Activated CD4-positive, alpha-beta memory T cell treated with anti-CD3 and anti-CD28 coated beads for 36 hours (primary cell): Measurements from ENCODE around the gene SLC9C1. TPM values are rescaled to one million over a fixed set of nuclear protein-coding genes. Genes with fewer than 3 reads are reported as not detected.

Experiments used
- CTCF ChIA-PET: fragments of 350-600 bp; sonication (Branson Sonifier 250); formaldehyde crosslinking; loops from one replicate; lab custom pipeline; 2021; ENCODE audit warnings: antibody characterized with exemption, inconsistent platforms; lab: Charles Lee
- POLR2A ChIA-PET: fragments of 350-600 bp; sonication (Branson Sonifier 250); formaldehyde crosslinking; loops from one replicate; lab custom pipeline; 2021; ENCODE audit warnings: antibody characterized with exemption; lab: Charles Lee
- DNase-seq: peaks from one replicate; pipeline ENCODE4 v3.0.0-alpha.2; 2020
- H3K27ac Mint-ChIP-seq: one replicate; pipeline ENCODE4 v1.8.0; 2021; ENCODE audit warnings: mixed read lengths
- H3K27me3 Mint-ChIP-seq: one replicate; pipeline ENCODE4 v1.8.0; 2021; ENCODE audit warnings: mixed read lengths
- H3K36me3 Mint-ChIP-seq: one replicate; pipeline ENCODE4 v1.8.0; 2021; ENCODE audit warnings: mixed read lengths
- H3K4me1 Mint-ChIP-seq: one replicate; pipeline ENCODE4 v1.8.0; 2021; ENCODE audit warnings: low read depth, mixed read lengths
- H3K4me3 Mint-ChIP-seq: one replicate; pipeline ENCODE4 v1.8.0; 2021; ENCODE audit warnings: mild to moderate bottlenecking, mixed read lengths
- H3K9me3 Mint-ChIP-seq: one replicate; pipeline ENCODE4 v1.8.0; 2021; ENCODE audit warnings: mixed read lengths
- intact Hi-C: fragments of 100-400 bp; cut with micrococcal nuclease; formaldehyde crosslinking; loops from one replicate; pipeline ENCODE4 v1.15.1; 2023
- total RNA-seq, 2 experiments: library from RNA; stranded (reverse); gene quantifications; one replicate each; pipeline ENCODE4 v1.2.3, GENCODE V29; 2021

Gene SLC9C1
- total RNA-seq, 2 experiments from 2014 or later, result not detected

GRCh38 chr3:112333002-112333380, 39.0 kb upstream of the SLC9C1 start, which contains the start of gene CD200:
Gene CD200 (plus strand): TSS chr3:112333156. CDS start chr3:112333213, 57 bp downstream.
- Mint-ChIP-seq H3K9me3 (no peaks in the 10 kb centered on the region), H3K4me3 (peak within 1 kb of the TSS; percentile 87), H3K36me3 (peaks cover 14% of the 10 kb centered on the region), H3K4me1 (peaks cover 46% of the 10 kb centered on the region), H3K27ac (peak within 1 kb of the TSS; percentile 88), H3K27me3 (no peaks in the 10 kb centered on the region)
- POLR2A ChIA-PET, result interaction anchor here (0.8 to 3.0 kb wide), 9 partner anchors 13 to 228 kb away, joined by 3 to 13 read pairs (median 5); partner anchors contain the start of genes ATG3, BTLA and SLC35A5
- CTCF ChIA-PET, result interaction anchor here (0.7 to 3.6 kb wide), 22 partner anchors 13 to 616 kb away, joined by 3 to 44 read pairs (median 4); partner anchors contain the start of genes ATG3, BTLA, GCSAM and SLC35A5
- intact Hi-C loops, result loop anchor here (1.0 to 10.0 kb wide), 5 partner anchors 36 to 642 kb away; partner anchors contain the start of genes CD200R1, GCSAM and SLC35A5
- DNase-seq, result peak; percentile 71

DNA sequence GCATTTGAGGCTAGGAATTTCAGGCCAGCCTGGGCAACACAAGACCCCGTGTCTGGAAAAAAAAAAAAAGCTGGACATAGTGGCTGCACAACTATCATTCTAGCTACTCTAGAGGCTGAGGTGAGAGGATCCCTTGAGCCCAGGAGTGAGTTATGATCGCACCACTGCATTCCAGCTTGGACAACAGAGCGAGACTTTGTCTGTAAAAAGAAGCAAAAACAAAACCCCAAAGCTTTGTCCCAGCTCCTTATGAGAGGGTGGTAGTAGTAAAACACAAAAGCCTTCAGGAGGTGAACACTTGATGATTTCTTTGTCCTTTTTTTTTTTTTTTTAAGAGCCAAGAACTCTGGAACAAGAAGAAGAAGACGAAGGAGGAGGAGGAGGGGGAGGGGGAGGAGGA, 37.8 kb upstream of the SLC9C1 start:
- H3K27ac Mint-ChIP-seq, result no peak overlapping the region
- H3K9me3 Mint-ChIP-seq, result no peaks in the 10 kb centered on the region
- intact Hi-C loops, result loop anchor here (2.0 to 10.0 kb wide), 4 partner anchors 35 to 643 kb away; partner anchors contain the start of genes CD200R1, GCSAM and SLC35A5
- POLR2A ChIA-PET, result interaction anchor here (3.0 kb wide), 1 partner anchor 168 kb away, joined by 13 read pairs; the partner anchor contains the start of gene BTLA
- peaks cover 37% of the 10 kb centered on the region for H3K4me1 Mint-ChIP-seq
- peak overlapping the region; percentile 87 for H3K4me3 Mint-ChIP-seq
- H3K27me3 Mint-ChIP-seq, result no peaks in the 10 kb centered on the region
- no peak for DNase-seq
- CTCF ChIA-PET, result interaction anchor here (0.7 to 3.6 kb wide), 4 partner anchors 12 to 220 kb away, joined by 3 to 44 read pairs (median 4); no protein-coding TSS in a partner anchor
- H3K36me3 Mint-ChIP-seq, result peaks cover 11% of the 10 kb centered on the region

DNA sequence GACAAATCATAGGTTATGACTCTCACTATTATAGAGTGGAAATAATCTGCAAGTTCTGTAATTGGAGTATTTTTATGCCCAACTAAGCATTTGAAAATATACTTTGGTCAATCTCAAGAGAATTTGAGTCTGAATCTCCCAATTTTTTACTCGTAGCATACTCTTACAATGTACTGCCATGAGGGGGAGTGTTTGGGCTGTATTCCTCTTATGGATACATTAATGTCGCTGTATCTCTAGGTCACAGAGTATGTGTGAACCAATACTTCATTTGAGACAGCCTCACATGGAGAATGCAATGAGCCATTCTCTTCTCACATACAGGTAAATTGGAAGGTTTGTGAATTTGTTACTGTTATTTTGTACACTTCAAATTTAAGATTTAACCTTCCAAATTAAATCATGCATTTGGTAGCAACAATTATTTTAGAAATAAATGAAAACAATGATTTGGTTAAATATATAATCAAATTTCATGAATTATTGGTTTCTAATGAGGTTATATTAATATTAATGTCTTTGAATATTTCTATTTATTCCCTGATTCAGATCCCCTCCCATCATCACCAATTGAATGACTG, 33.4 kb upstream of the SLC9C1 start:
- Mint-ChIP-seq H3K36me3 (no peaks in the 10 kb centered on the region), H3K4me1 (peaks cover 5% of the 10 kb centered on the region), H3K4me3 (no peak overlapping the region), H3K9me3 (no peaks in the 10 kb centered on the region), H3K27ac (no peak overlapping the region), H3K27me3 (peaks cover 5% of the 10 kb centered on the region)
- POLR2A ChIA-PET, result no interaction called here
- CTCF ChIA-PET, result interaction anchor here (0.6 to 2.6 kb wide), 10 partner anchors 24 to 206 kb away, joined by 3 to 15 read pairs (median 6); partner anchors contain the start of gene SLC9C1
- intact Hi-C loops, result loop anchor here (1.0 to 2.0 kb wide), 4 partner anchors 110 to 215 kb away; no protein-coding TSS in a partner anchor
- DNase-seq, result no peak

DNA sequence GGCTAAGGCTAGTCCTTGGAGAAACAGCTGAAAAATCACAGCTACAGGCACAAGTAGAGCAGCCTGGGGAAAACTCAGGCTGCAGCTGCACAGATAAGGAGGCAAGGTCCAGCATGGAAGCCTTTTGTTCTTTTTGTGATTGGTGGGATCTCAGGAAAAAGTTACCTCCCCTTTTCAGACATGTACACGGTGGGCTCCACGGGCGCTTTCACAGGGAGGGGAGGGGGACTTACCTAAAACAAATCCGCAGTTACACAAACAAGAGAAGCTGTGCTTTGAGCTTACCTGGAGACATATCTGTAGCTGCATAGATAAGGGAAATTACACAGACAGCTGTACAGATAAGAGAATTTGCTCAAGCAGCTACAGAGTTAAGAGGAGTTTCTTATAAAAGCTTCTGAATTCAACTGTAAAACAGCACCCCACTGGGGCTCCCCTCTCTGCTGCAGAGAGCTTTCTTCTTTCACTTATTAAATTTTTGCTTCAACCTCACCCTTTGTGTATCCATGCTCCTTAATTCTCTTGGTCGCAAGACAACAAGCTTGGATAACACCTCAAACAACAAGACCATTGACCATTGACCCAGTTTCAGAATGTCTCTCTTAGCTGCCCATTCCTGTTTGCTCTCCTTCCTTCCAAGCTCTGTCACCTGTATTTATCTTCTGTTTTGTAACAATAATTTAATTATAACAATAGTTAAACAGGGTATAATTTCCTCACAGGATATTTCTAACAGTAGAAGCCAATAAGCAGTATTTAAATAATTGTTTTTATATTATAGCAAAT, 28.0 kb upstream of the SLC9C1 start:
- Mint-ChIP-seq H3K27ac (no peak overlapping the region), H3K4me3 (no peak overlapping the region), H3K27me3 (peaks cover 5% of the 10 kb centered on the region), H3K36me3 (no peaks in the 10 kb centered on the region), H3K9me3 (no peaks in the 10 kb centered on the region), H3K4me1 (no peaks in the 10 kb centered on the region)
- ChIA-PET POLR2A (no interaction called here), CTCF (interaction anchor here (0.7 to 4.7 kb wide), 6 partner anchors 29 to 211 kb away, joined by 3 to 20 read pairs (median 5); partner anchors contain the start of gene SLC9C1)
- intact Hi-C loops, result no loop called here
- DNase-seq, result no peak

GRCh38 chr3:112320691-112321090, 26.7 kb upstream of the SLC9C1 start:
- intact Hi-C loops, result no loop called here
- Mint-ChIP-seq H3K27me3 (peaks cover 5% of the 10 kb centered on the region), H3K9me3 (peaks cover 8% of the 10 kb centered on the region), H3K36me3 (no peaks in the 10 kb centered on the region), H3K4me1 (no peaks in the 10 kb centered on the region), H3K27ac (no peak overlapping the region), H3K4me3 (no peak overlapping the region)
- POLR2A ChIA-PET, result no interaction called here
- DNase-seq, result no peak
- CTCF ChIA-PET, result interaction anchor here (1.9 to 4.7 kb wide), 2 partner anchors 27 to 209 kb away, joined by 10 to 20 read pairs; partner anchors contain the start of gene SLC9C1

GRCh38 chr3:112319516-112320276, 25.7 kb upstream of the SLC9C1 start:
- intact Hi-C loops, result no loop called here
- Mint-ChIP-seq H3K36me3 (peaks cover 2% of the 10 kb centered on the region), H3K27me3 (peaks cover 4% of the 10 kb centered on the region), H3K4me3 (no peak overlapping the region), H3K27ac (no peak overlapping the region), H3K9me3 (peaks cover 12% of the 10 kb centered on the region), H3K4me1 (no peaks in the 10 kb centered on the region)
- ChIA-PET CTCF (interaction anchor here (0.6 to 1.9 kb wide), 4 partner anchors 12 to 238 kb away, joined by 3 to 10 read pairs (median 6); partner anchors contain the start of gene SLC9C1), POLR2A (no interaction called here)
- DNase-seq, result no peak

DNA sequence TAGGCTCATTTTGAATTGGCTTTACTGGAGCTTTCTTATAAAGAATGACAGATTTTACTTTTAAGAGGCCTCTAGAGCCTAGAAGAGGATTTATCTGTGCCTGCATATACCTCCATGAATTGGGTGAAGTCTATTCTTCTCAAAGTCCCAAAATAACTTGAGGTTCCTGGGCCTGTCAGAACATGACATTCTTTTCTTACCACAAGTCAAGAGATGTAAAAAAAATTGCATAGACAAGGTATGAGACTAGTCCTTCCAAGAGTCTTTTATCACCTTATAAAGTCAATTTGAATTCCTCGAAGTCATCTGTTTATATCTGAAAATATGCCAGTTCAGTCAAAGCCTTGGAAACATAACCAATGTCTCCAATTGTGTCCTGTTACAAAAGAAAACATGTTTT, 21.8 kb upstream of the SLC9C1 start:
- no peak for DNase-seq
- peaks cover 2% of the 10 kb centered on the region for H3K36me3 Mint-ChIP-seq
- ChIA-PET CTCF (interaction anchor here (0.6 to 0.9 kb wide), 3 partner anchors 11 to 179 kb away, joined by 3 read pairs; no protein-coding TSS in a partner anchor), POLR2A (interaction anchor here (1.0 kb wide), 1 partner anchor 12 kb away, joined by 3 read pairs; no protein-coding TSS in a partner anchor)
- H3K27me3 Mint-ChIP-seq, result peaks cover 5% of the 10 kb centered on the region
- peaks cover 12% of the 10 kb centered on the region for H3K9me3 Mint-ChIP-seq
- no peaks in the 10 kb centered on the region for H3K4me1 Mint-ChIP-seq
- no peak overlapping the region for H3K27ac Mint-ChIP-seq
- intact Hi-C loops, result no loop called here
- no peak overlapping the region for H3K4me3 Mint-ChIP-seq

- intact Hi-C loops, result no loop called here
- Mint-ChIP-seq H3K27ac (no peak overlapping the region), H3K9me3 (peaks cover 12% of the 10 kb centered on the region), H3K4me1 (no peaks in the 10 kb centered on the region), H3K36me3 (peaks cover 2% of the 10 kb centered on the region), H3K27me3 (peaks cover 5% of the 10 kb centered on the region), H3K4me3 (no peak overlapping the region)
- POLR2A ChIA-PET, result no interaction called here
- CTCF ChIA-PET, result interaction anchor here (0.9 to 2.3 kb wide), 3 partner anchors 10 to 203 kb away, joined by 3 to 12 read pairs (median 5); partner anchors contain the start of gene SLC9C1
- no peak for DNase-seq
Measured at GRCh38 chr3:112314649-112315048, 20.6 kb upstream of the SLC9C1 start.

DNA sequence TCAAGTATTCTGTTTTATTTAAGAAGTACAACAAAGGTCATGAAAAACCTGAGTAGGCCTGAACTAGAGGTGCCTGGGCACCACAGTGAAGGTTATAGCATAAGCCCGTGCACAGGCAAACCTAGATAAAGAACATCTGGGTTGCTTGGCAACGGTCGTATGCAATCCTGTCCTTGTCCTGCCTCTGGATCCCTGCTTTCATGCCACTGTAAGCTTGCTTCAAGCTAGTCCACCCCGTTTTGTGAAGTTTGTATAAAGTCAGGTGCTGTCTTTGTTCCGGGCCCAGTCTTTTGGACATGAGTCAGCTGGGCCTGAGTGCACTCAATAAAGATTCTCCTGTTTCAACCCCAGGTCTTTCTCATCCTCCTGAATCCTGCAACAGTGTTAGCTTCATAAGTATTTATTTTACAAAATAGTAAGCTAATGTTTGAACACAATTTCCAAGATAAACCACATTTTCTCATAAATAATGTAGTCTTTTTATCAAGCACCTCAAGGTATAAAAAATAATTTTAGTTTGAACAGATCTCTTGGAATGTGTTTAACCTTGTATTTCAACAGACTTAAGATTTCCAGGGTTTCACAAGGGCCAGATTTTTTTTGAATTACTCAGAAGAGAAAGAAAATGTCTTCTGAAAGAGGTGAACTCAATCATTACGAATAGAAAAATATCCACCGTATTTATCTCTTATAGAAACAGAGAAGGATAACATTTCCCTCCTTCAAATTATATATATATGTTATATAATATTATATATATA, 14.3 kb upstream of the SLC9C1 start:
- Mint-ChIP-seq H3K4me1 (no peaks in the 10 kb centered on the region), H3K4me3 (no peak overlapping the region), H3K36me3 (no peaks in the 10 kb centered on the region), H3K9me3 (no peaks in the 10 kb centered on the region), H3K27ac (no peak overlapping the region), H3K27me3 (no peaks in the 10 kb centered on the region)
- no peak for DNase-seq
- POLR2A ChIA-PET, result no interaction called here
- intact Hi-C loops, result no loop called here
- CTCF ChIA-PET, result interaction anchor here (1.4 to 2.8 kb wide), 2 partner anchors 15 to 212 kb away, joined by 3 to 11 read pairs; partner anchors contain the start of gene SLC9C1

GRCh38 chr3:112307557-112307956, 13.5 kb upstream of the SLC9C1 start:
- no peaks in the 10 kb centered on the region for H3K36me3 Mint-ChIP-seq
- H3K9me3 Mint-ChIP-seq, result no peaks in the 10 kb centered on the region
- H3K4me1 Mint-ChIP-seq, result no peaks in the 10 kb centered on the region
- ChIA-PET POLR2A (no interaction called here), CTCF (no interaction called here)
- H3K27me3 Mint-ChIP-seq, result no peaks in the 10 kb centered on the region
- intact Hi-C loops, result no loop called here
- H3K4me3 Mint-ChIP-seq, result no peak overlapping the region
- no peak for DNase-seq
- H3K27ac Mint-ChIP-seq, result no peak overlapping the region
